ENCODE measurements around the gene CEP41.
"Not testable (repeated sequence)": the region's sequence is repeated elsewhere in the genome, so short reads cannot be mapped to it uniquely, and the experiment has no call there.

Gene CEP41

GRCh38 chr7:130387628-130388403 lies 53.0 kb downstream of the CEP41 start:
- no peak for DNase-seq (ENCODE audit: low read depth in 3 of 3)

- no peak for DNase-seq (ENCODE audit: low read depth in 3 of 3)
Observed at GRCh38 chr7:130387306-130387627, 53.5 kb downstream of the CEP41 start.

- no peak for DNase-seq (ENCODE audit: low read depth in 3 of 3)
Observed at GRCh38 chr7:130386876-130387275, 53.9 kb downstream of the CEP41 start.

GRCh38 chr7:130385600-130386066 lies 55.2 kb downstream of the CEP41 start:
- no peak for DNase-seq (ENCODE audit: low read depth in 3 of 3)

DNA sequence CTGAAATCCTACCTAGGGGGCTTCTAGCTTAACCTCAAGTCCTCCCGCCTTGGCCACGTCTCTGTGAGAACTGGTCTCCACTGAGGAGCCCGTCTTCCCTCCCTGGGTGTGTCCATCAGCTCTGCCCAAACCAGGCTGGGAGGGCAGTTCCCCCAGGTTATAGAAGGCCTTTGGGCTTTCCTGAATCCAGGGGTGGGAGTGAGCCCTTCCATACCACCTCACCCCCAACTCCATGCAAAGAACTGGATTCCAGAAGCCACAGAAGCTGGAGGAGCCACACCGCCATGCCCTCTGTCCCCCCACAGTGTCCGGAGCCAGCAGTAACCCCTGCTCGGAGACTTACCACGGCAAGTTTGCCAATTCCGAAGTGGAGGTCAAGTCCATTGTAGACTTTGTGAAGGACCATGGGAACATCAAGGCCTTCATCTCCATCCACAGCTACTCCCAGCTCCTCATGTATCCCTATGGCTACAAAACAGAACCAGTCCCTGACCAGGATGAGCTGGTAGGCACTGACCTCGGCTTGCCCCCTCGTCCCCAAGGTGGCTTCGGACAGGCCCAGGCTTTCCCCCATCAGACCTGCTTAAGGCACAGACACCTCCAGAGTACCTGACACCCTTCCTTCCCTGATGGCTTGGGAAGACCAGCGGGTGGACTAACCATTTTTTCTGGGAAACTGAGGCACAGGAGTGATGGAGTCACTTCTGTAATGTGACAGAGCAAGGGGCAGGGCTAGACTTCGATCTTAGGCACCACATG lies 55.8 kb downstream of the CEP41 start:
- no peak for DNase-seq (ENCODE audit: low read depth in 3 of 3)

DNA sequence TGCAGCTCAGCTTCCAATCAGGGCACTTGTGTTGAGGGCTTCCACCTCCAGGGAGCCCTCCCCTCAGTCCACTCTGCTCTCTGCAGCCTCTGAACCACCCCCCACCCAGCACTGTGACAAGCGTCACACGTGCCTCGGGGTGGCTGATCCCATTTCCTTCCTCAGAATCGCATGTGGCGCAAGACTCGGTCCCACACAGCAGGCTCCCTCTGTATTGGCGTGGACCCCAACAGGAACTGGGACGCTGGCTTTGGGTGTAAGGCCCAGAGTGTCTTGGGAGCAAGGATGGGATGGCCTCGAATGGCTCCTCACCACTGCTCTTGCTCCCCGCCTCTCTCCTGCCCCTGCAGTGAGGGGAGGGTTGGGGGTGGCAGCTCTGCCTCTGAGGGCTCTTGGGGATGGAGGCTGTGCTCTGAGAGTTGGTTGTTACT lies 56.4 kb downstream of the CEP41 start:
- no peak for DNase-seq (ENCODE audit: low read depth in 3 of 3)

DNA sequence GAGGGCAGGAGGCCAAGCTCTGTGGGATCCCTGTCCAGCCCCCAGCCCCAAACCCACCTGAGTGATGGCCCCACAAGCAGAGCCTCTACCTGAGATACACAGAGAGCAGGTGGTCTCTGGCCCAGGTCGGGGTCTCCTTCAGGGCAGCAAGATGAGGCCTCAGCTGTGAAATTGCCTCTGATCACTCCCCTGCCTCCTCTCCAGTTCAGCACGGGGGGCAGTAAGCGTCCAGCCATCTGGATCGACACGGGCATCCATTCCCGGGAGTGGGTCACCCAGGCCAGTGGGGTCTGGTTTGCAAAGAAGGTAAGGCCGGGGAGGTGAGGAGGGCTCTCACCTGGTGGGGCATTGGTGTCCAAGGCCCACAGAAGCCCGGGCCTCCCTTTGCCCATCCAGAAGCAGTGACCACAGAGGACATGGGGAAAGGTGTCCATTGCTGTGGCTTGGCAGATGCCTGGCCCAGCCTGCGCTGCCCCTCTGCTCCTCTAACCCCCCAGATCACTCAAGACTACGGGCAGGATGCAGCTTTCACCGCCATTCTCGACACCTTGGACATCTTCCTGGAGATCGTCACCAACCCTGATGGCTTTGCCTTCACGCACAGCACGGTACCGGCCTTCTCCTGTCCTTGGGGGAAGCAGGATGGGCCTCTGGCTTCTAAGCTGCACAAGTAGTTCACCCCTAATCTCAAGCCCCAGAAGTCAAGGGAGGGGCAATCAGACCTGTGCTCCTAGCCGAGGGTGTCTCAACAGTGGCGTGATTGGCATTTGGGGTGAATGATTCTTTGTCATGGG lies 57.4 kb downstream of the CEP41 start:
- DNase-seq (ENCODE audit: low read depth in 3 of 3), result no peak

DNA sequence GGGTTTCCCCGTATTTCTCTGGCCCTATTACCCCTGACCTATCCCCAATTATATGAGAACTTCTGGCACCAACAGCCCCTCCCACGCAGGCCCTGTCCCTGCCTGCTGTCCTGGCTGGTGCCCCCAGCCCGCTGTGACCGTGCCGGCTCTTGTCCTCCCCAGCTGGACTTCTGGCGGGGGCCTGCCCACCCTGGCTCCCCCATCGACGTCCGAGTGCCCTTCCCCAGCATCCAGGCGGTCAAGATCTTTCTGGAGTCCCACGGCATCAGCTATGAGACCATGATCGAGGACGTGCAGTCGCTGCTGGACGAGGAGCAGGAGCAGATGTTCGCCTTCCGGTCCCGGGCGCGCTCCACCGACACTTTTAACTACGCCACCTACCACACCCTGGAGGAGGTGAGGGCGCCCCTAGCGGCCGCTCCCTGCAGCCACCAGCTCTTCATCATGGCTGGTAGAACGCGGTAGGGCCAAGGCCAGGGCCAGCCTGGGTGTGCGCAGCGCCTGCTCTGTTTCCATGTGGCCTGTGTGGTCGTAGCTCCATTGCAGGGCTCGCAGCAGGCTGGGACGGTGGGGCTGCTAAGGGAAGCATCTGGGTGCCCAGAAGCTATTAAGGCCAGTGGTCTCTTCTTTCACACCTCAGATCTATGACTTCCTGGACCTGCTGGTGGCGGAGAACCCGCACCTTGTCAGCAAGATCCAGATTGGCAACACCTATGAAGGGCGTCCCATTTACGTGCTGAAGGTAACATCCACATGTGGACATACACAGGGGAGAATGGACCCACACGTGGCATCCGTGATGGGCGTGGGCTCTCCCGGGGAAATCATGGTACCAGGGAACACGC lies 59.1 kb downstream of the CEP41 start:
- no peak for DNase-seq (ENCODE audit: low read depth in 3 of 3)

- no peak for DNase-seq (ENCODE audit: low read depth in 3 of 3)
Observed at GRCh38 chr7:130380861-130381455, 59.9 kb downstream of the CEP41 start.

DNA sequence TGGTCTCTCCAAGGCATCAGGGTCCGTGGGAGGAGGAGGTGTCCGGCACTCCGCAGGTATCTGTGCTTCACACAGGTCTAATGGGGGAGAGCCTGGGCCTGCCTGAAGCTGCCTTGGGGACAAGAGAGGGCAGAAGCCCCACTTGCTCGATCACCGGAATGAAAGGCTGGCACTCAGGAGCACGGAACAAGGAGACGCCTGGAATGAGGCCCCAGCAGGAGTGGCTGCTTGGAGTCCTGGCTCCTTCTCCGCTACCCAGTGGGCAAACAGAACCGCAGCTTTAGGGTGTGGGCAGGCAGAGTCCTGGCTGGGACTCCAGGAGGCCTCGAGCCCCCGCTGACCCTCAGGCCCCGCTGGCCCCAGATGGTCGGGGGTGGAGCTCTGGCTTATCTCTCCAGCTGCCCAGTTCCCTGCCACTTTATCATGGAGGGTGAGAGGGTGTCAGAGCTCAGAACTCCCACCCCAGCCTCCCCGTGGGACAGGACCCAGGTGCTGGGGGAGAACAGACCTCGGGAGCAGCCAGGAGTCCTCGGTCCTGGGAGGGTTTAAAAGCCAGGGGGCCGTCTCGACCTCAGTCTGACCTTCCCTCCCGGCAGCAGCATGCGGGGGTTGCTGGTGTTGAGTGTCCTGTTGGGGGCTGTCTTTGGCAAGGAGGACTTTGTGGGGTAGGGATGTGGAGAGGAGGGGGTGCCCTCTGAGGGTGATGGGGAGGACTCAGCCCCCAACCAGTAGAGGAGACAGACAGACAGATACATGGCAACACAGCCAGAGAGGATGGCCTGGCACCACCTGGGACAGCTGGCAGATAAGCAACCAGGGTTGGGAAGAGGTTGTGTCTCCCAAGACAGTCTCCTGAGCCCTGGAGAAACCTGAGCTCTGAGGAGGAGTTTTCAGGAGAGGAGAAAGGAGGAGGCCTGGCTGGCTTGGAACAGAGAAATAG lies 60.6 kb downstream of the CEP41 start, which contains the start of gene CPA1:
Gene CPA1 (plus strand): TSS at position 574 of the 940 bp plus-strand sequence. CDS start 27 bp downstream, at position 601.
- no peak for DNase-seq (ENCODE audit: low read depth in 3 of 3)

DNA sequence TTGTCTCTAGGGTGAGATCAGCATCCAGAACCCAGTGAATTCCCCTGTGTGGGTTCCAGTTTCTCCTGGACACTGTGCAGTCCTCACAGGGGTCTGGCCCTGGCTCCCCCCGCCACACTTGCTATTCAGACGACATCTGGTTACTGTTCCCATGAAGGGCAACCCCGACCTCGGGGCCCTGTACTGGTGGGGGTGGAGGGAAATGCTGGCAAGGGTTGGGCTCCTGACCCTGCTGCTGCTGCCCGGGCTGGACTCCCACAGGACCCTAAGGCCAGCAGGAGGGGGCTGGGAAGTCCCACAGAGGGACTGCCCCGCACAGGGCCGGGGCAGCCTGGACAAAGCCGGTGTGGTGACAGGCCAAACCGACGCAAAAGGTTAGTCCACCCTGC lies 61.3 kb downstream of the CEP41 start:
- DNase-seq (ENCODE audit: low read depth in 3 of 3), result no peak

- no peak for DNase-seq (ENCODE audit: low read depth in 3 of 3)
Observed at GRCh38 chr7:130379019-130379418, 61.8 kb downstream of the CEP41 start.

DNA sequence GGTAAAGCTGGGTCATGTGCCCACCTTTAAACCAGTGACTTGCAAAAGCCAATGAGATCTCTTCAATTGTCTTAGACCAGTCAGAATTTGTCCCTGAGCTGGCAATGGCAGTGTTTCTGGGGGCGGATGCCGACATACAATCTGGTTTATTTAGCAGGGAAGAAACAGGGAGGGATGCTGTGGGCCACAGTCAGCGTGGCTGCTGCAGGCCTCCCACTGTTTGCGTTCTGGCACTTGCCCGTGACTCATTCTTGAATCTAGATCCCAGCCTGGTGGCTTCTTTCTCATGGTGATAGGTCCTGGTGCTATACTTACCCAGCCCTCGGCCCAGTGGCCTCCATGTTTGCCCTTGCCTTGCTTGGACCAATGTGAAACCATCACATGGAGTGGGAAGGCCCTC lies 63.6 kb downstream of the CEP41 start:
- DNase-seq (ENCODE audit: low read depth in 3 of 3), result no peak

DNA sequence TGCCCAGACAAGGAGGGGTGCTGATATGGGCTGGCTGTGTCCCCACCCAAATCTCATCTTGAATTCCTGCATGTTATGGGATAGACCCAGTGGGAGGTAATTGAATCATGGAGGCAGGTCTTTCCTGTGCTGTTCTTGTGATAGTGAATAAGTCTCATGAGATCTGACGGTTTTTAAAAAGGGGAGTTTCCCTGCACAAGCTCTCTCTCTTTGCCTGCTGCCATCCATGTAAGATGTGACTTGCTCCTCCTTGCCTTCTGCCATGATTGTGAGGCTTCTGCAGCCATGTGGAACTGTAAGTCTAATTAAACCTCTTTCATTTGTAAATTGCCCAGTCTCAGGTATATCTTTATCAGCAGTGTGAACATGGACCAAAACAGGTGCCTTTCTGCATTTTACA lies 64.4 kb downstream of the CEP41 start:
- not testable (repeated sequence) for DNase-seq (ENCODE audit: low read depth in 3 of 3)

DNA sequence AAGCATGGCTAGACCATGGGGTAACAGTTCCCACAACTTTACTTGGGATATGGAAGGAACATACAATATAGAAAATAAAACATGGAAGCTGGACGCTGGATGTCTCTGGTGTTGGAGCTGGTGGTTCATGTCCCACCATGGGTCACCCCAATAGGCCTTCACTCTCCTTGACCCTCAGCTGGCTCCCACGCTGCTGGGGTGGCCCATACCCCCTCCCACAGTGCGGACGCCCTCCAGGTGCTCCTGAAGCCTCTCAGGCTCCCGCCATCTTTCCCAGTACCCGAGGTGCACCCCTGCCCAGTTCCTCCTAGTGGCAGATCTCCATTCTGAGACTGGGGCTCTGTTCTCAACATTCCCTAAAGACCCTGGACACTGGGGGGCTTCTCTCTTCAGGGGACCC lies 66.3 kb downstream of the CEP41 start:
- no peak for DNase-seq (ENCODE audit: low read depth in 3 of 3)

DNA sequence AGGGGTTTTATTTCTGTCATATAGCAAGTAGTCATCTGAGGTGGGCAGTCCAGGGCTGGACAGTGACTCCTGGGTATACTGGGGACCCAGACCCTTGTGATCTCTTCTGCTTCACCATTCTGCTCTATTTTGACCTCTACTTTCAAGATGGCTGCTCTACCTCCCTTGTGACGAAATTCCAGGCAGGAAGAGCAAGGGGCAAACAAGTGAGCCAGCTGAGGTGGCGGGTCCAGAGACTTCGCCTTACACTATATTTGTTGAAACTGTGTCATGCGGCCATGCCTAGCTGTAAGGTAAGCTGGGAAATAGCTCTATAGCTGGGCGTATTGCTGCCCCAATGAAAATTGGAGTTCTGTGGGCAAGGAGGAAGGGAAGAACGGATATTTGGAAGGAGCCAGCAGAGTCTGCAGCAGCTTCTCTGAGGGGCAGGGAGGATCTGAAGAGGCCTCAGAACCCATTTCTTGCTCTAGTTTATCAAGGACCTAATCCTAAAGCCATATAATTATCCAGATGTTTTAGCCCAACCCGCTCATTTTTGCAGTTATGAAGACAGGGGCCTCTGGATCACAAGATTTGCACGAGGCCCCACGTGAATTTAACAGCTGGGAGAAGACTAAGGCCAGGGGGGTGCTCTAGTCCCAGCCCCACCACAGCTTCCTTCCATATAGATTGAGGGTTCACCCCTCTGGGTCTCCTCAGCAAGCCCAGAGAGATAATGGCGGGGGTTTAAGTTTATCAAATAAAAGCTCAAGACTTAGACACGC lies 68.2 kb downstream of the CEP41 start:
- no peak for DNase-seq (ENCODE audit: low read depth in 3 of 3)

DNA sequence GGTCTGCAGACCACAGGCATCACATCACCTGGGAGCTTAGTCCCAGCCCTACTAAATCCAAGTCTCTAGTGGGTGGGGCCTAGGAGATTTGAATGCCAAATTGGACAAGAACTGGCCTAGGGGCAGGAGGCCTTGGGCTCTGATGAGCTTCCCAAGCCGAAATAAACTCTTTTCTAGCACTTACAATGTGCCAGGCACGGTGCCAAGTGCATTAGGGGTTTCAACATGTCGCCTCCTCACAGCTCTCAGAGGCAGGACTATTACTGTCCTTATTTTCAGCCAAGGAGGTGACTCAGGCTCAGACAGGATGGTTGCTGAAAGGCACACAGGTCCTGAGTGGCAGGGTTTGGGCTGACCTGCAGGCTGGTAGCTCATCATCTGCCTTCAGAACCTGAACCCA lies 69.8 kb downstream of the CEP41 start:
- DNase-seq (ENCODE audit: low read depth in 3 of 3), result no peak

DNA sequence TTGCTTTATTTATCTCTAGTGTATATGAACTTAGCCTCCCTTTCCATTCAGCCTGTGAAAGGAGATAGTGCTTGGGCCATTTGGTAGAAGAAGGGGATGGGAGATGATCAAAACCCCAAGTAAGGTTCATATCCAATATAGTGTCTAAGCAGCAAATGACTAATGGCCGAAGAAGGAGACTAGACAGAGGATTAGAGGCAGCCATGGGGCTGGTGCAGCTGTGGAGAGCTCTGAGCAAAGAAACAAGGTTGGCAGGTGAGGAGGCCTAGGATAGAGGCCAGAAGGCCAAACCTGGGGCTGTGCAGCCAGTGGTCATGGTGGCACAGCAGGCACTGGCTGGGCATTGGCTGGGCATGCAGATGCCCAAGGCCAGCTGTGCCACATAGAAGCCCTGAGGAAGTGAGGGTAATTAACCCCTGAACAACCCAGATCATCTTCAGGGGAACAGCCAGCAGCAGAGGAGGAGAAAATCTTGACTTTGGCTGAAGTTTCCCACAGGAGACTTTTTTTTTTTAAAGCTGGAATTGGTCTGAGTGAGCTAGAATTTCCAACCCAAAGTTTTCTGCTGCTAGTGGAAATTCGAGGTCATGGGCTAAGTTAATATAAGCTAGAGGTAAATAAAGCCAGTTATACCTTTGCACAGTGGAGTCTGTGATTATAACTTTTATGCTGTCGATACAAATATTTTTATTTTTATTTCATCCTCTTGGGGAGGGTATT lies 70.8 kb downstream of the CEP41 start:
- DNase-seq (ENCODE audit: low read depth in 3 of 3), result no peak

Data from stimulated activated CD4-positive, alpha-beta T cell treated with anti-CD3 and anti-CD28 coated beads, TNF-alpha, amount 100 ng/mL, for 24 hours (primary cell).